GM21367 (cell line): ENCODE measurements around the gene RAB7B.

Experiments
- ATAC-seq: cut with Tn5 transposase; IDR thresholded peaks from one replicate; pipeline ENCODE4 v1.9.1; 2021; ENCODE audit not compliant: unreplicated experiment

The RAB7B gene

DNA sequence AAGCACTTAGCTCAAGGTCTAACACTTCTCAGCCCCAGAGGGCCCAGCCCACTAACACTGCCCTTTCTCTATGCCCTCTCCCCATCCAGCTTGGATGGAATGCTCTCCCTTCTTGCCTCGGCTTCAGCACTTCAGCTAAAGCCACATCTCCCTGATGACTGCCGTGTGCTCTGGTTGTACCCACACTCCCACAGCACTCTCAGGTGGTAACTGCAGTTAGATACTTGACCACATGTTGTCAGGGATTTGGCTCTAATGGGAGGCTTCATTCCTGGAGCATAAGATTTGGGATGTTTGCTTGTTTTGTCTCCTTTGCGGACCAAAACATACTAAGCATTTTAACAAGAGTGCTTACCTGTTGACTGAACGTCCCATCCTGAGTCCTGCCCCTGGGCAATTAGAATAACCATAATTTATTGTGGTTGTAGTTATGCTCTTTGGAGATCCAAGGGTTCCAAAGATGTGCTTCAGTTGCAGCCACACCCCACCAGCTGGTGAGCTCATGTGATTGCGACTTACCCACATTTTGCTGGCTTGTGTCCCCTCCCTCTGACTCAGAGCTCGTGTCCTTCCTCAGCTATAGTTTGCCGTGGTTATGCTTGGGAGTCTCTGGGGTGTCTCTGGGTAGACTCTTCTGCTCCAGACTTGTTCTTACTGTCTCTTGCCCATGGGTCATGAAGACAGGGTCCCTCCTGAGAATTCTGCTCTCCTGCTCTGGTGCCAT is 52.2 kb downstream of the RAB7B start:
- no peak for ATAC-seq

DNA sequence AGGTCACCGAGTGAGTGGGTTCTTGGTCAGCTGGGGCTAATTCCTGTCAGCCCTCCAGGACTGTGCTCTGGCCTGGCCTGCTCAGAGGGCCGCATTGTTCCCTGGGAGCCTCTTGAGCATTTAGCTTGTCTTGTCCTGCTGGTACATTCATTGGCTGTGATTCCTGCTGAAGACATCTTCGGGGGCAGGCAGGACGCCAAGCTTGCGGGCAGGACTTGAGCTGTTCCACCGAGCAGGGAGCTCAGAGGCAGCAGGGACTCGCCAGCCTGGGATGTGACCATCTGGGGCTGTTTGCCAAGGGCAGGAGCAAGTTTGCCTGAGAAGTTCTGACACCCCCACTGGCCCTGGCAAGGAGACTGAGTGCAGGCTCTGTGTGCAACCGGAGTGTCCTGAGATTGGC is 52.9 kb downstream of the RAB7B start:
- ATAC-seq, result no peak

DNA sequence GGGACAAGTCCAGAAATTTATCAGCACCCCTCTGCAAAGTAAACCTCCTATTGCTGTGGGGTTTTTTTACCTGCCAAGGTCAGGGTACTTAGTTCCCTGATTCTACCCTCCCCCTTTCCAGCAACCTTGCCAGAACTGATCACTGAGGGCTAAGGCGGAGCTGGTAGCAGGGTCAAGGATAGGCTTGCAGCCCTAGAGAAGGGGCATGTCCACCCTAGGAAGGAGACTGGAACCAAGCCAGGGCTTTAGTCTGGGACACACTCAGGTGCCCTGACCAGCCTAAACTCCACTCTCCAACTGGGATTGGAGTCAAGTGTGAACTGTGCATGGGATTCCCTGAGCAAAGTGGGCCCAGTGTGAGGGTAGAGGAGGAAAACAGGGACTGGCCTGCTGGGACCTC is 53.4 kb downstream of the RAB7B start:
- no peak for ATAC-seq

DNA sequence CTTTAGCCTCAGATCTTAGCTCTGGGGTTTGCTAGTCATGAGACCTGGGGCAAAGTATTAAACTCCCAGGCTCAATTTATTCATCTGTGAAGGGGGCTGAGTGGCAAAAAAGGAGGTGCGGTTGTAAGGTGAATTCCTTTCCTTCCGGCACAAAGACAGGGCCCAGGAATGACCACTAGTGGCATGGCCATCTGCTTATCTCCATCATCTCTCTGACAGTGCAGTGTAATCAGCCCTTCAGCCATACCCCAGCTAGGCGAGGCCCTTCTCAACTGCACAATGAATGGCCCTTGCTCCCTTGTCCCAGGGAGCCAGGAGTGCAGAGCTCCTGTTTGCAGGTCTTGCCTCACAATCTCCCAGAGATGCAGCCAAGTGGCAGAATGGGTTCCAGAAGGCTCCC is 54.3 kb downstream of the RAB7B start:
- ATAC-seq, result no peak

GRCh38 chr1:205948039-205948438 is 55.2 kb downstream of the RAB7B start:
- no peak for ATAC-seq

- ATAC-seq, result no peak
Observed at GRCh38 chr1:205947024-205947423, 56.2 kb downstream of the RAB7B start.

- no peak for ATAC-seq
Observed at GRCh38 chr1:205945069-205945468, 58.1 kb downstream of the RAB7B start.

- no peak for ATAC-seq
Observed at GRCh38 chr1:205944525-205944924, 58.7 kb downstream of the RAB7B start.

GRCh38 chr1:205943245-205943644 is 60.0 kb downstream of the RAB7B start, which contains the start of gene SLC26A9:
SLC26A9 (minus strand) TSS chr1:205943456; CDS start chr1:205935820, 7,636 bp downstream.
- no peak for ATAC-seq

- ATAC-seq, result no peak
Observed at GRCh38 chr1:205942631-205943159, 60.5 kb downstream of the RAB7B start.

DNA sequence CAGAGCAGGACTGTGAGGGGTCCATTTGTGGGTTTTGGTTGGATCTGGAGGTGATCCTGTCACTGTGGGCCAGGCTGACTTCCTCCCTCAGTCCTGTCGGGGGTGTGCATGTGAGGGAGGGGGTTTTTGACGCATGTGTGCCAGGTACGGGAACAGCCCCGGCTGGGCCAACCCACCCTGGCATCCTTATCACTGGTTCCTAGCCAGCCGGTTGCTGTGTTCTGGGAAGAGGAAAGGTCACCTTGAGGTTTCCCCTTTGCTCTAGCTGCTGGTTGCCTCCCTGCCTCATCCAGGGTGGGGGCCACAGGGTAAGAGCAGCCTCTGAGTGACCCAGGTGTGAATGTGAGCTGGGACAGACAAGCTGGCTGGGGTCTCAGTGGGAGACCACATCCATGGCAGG is 62.5 kb downstream of the RAB7B start:
- ATAC-seq, result no peak

DNA sequence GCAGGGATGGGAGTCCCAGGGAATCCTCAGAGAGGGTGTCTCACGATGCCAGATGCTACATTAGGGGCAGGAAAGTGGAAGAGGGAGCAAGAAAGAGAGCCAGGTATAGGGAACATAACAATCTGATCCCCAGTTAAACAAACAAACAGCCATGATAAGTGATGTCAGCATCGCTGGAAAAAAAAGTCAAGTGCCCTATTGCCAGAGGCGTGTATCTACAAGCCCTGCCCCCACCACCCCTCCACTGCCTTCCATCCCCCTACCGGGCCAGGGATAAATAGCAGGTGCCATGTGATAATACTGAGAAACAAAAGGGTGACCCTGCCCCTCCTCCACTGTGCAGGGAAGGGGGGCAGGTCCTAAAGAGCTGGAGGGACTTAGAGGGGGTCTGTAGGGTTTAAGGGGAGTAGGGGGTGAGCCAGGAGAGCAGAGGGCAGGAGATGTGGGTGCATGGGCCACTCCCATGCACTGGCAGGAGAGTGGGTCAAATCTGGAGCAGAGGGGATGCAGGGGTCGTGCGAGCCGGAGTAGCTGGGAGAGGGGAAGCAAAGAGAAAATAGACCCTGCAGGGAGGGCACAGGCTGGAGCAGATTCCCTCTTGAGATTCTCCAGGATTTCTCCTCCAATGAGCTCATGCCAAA is 63.4 kb downstream of the RAB7B start:
- ATAC-seq, result no peak

DNA sequence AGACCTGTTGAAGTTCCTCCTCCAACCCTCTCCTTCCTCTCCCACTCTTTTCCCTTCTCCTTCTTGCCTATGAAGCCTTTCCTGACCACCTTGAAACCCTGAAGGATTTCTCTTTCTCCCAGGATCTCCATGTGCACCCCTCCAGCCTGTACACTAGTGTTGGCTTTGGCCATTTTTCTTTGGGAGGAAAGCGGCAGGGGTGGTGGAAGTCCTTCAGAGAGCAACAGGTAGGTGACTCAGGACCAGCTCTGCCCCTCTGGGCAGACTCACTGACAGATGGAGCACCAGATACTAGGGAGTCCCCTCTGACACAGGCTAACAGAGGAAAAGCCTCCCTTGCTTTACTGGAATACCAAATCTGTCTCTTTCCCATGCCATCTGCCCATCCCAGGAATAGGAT is 64.5 kb downstream of the RAB7B start:
- no peak for ATAC-seq

DNA sequence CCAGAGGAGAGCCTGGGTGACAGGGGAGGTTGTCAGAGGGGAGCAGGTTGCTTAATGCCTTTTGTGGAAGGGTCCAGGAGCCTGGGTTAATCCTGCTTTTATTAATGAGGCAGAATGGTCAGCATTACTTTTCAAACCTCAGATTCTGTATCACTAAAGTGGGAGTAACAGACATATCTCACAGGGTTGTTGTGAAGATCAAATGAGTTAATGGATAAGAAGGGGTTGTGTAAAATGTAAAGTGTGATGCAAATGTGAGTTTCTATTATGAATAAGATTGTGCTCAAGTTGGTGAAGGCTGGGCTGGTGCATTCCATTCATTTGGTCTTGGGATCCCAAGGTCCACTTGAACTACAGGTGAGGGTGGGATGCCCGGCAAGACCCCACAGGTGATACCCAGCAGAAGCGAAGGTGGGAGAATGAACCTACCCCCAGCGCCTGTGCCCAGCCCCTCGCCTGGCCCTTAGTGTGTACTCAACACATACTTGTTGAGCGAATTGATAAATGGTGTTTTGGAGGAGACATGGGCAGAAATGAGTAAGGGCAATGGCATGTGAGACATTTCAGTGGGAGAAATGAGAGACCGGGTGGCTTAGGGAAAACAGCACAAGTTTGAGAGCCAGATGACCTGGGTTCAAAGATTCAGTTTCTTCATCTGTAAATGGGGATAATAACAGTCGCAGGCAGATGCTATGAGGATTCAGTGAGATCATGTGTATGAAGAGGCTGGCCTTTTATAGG is 66.2 kb downstream of the RAB7B start:
- ATAC-seq, result no peak

DNA sequence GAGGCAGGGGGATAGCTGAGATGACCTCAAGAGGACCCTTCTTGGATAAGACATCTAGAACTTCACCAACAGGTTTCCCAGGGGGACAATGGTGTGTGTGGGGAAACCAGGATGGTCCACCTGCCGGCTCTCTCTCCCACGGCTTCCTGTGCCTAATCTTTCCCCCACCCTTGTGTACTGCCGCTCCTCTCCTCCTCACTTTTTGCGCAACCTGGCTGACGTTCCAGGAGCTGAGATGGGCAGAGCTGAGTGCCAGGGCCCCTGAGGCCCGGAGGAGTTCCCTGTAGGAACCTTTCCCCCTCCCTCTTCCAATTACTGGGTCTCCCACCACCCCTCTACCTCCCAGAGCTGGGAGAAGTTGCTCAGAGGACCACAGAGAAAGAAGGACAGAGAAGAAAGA is 66.9 kb downstream of the RAB7B start:
- no peak for ATAC-seq

GRCh38 chr1:205935869-205936268 is 67.3 kb downstream of the RAB7B start:
- no peak for ATAC-seq

- ATAC-seq, result no peak
Observed at GRCh38 chr1:205934788-205935187, 68.4 kb downstream of the RAB7B start.

GRCh38 chr1:205933671-205934618 is 69.2 kb downstream of the RAB7B start:
- ATAC-seq, result no peak

DNA sequence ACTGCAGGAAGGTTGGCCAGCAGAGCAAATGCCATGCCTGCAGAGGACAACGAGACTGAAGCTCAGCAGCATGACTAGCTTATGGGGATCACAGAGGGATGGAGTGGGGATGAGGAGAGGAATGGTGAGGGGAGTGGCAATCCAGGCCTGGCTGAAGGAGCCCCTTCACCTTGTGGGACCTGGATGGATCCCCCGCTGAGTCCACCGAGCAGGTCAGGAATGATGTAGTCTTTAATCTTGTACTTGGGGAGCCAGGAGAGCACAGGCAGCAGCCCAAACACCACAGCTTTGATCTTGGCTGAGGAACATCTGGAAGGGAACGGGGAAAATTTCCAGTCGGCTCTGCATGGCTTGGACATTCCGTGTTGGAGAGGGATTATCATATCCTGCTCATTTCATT is 70.4 kb downstream of the RAB7B start:
- no peak for ATAC-seq

GRCh38 chr1:205930799-205931281 is 72.4 kb downstream of the RAB7B start:
- ATAC-seq, result no peak

DNA sequence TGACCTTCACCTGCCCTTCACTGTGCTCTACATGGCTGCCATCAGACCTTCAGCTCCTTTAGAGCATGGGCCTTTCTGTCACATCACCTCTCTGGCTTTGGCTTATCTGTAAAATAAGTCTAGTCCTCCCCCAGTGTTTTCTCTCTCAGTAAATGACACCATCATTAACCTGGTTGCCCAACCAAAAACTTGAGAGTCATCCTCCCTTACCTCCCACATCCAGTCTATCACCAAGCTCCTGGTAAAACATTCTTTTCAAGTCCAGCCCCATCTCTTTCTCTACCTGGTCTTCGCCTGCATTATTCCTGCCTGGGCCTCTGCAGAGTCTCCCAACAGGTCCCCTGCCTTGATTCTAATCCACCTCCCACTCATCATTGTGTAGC is 73.0 kb downstream of the RAB7B start:
- no peak for ATAC-seq
